HG02798 (cell line): ENCODE measurements around the gene RAB18.
A peak's percentile ranks its signal among the peaks of the same experiment; 100 is the strongest.
"Not testable (repeated sequence)": the region's sequence is repeated elsewhere in the genome, so short reads cannot be mapped to it uniquely, and the experiment has no call there.

ENCODE experiments used
- ATAC-seq: cut with Tn5 transposase; IDR thresholded peaks from one replicate; pipeline ENCODE4 v1.9.1; 2021; ENCODE audit warnings: mild to moderate bottlenecking; ENCODE audit not compliant: unreplicated experiment, poor library complexity

Gene RAB18

DNA sequence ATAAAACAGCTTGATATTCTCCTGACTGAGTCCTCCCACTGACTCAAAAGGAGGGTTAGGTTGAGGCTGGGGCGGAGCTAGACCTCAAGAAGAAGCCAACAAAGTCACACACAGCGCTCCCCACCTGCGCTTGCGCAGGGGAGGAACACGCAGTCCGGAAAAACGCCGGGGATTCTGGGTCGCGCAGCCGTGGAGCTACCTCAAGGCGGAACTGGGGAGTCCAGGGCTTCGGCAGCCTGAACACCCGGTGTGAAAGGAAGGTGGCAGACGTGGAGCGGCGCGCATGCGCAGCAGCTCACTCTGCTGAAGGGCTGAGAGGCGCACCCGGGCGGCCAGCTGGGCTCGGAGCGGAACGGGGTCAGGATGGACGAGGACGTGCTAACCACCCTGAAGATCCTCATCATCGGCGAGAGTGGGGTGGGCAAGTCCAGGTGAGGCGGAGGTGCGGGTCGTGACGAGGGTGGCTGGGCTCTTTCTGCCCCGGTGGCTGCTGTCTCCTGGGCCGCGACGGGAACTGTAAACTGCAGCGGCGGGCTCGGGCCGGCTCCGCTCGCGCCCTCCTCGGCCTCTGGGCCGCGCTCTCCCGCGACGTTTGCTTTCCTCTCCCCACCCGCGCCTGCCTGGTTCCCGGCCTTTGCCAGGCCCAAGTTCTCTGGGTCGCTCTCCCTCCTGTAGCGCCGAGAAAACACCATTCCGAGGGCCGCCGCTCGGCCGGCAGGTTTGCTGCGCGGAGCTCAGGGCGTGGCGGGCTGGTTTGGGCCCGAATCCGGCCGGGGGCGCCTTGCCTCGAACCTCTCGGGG lies at the start of gene RAB18:
Gene RAB18 (plus strand): TSS at position 298 of the 801 bp plus-strand sequence. CDS start 66 bp downstream, at position 364.
- peak; percentile 96 for ATAC-seq

DNA sequence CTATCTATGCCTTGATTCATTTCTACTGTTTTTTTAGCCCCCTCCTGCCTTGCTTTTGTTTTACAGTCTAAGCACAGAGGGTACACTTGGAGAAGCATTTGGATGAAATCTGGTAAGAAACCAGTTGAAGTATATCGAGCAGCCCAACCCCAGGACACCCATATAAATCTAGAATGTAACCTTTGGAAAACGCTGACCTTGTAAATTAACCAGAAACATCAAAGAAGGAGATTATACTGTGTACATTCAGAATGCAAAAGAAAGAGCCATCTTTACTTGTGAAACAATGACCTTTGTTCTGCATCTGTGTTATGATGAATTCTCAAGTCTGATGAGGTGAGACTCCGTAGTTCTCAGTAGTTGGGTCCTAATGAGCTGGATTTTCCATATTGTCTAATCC lies 49.3 kb upstream of the RAB18 start:
- ATAC-seq: no peak

DNA sequence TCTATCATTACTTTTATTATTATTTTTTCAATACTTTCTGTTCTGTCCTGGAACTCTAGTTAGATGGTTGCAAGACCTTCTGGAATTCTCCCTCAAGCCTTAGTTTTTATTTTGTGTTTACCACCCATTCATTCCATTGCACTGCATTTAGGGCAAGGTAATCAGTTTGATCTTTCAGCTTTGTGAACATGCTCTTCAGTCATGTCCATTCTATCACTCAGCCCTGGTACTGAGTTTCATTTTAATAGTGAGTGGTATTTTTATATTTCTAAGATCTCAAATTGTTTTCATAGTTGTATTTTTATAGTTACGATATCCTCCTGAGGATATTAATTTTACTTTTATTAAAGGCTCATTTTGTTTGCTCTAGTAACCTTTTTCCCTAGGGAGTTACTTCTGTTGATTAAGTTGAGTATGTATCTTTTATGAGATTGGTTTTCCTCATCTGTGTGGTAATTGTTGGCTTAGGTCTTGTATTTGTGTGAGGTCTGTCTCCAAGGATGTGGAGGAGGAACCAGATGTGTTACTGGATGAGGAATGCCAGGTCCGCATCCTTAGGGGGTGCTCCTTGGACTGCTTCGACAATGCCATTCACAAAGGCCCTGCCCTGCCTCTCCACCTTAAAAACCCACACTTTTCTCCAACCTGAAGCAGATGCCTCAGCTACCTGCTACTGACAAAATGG lies 46.7 kb upstream of the RAB18 start:
- ATAC-seq: no peak

DNA sequence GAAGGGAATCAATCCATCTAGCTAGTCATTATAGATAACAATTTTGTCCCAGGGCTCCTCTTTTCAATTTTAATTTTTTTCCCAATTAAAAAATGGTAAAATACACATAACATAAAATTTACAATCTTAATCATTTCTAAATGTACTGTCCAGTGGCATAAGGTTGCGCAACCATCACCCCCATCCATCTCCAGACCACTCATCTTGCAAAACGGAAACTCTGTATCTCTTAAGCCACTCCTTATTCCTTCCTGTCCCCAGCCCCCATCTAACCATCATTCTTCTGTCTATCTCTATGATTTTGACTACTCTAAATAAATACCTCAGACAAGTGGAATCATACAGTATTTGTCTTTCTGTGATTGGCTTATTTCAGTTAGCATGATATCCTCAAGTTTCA lies 46.1 kb upstream of the RAB18 start:
- ATAC-seq: no peak

DNA sequence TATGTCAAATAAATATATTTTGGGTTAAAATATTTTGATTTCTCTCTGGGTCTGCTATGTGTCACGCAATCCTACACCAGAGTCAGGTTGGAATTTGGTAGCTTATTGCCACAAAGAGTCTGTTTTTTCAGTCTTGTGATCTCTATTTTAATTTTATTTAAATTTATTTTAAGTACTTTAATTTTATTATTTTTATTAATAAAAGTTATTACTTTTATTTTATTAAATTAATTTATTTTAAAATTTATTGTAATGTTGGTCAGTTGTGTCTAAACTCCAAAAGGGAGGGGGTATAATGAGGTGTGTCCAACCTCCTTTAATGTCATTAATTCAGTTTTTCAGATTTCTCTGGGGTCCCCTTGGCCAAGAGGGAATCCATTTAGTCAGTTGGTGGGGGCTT lies 42.8 kb upstream of the RAB18 start:
- ATAC-seq: no peak

DNA sequence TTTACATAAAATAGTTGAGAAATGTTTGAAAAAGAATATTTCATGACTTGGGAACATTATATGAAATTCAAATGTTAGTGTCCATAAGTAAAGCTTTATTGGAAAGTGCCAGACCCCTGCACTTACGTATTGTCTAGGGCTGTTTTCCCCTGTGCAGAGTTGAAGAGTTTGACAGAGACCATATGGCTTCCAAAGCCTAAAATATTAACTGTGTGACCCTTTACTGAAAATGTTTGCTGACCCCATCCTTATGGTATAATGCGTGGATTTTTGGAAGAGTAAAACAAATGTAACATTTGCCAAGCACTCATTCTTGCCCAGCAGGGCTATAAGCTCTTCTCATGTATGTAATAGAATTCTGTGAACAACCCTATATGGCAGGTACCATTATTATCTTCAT lies 40.1 kb upstream of the RAB18 start:
- no peak for ATAC-seq

DNA sequence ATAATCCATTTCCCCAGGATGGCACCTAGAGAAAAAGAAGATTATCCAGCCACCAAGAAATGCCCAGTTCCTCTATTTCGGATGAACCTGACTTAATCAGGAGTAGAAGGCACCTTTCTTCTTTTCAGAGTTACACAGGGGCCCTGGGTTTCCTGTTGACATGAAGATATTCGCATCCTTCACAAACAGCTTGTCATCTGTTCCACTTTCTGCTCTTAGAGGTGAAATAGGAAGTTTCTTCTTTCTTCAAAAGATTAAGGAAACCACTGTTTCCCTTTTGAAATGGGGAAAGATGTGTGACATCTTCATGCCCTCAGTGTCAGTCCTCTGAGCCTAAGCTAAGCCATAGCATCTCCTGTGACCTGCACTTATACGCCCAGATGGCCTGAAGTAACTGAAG lies 39.1 kb upstream of the RAB18 start:
- ATAC-seq: no peak

DNA sequence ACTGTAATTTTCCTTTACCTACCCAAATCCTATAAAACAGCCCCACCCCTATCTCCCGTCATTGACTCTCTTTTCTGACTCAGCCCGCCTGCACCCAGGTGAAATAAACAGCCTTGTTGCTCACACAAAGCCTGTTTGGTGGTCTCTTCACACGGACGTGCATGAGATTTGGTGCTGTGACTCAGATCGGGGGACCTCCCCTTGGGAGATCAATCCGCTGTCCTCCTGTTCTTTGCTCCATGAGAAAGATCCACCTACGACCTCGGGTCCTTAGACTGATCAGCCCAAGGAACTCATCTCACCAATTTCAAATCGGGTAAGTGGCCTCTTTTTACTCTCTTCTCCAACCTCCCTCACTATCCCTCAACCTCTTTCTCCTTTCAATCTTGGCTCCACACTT lies 38.5 kb upstream of the RAB18 start:
- ATAC-seq: not testable (repeated sequence)

DNA sequence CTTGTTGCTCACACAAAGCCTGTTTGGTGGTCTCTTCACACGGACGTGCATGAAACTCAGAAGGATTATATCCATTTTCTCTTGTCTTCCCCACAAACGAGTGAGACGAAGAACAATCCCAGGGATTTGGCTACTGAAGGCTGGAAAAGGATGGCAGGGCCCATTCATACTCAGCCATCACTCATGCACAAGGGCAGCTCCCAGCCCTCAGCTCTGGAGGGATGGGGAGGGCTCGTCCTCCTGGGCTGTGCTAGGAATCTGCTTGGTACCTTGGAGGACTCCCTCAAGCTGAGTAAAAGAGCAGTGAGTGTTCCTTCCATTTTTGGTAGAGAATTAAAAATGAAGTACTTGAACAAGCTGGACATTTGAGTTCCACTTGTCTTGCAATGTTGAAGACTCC lies 33.2 kb upstream of the RAB18 start:
- ATAC-seq: no peak

DNA sequence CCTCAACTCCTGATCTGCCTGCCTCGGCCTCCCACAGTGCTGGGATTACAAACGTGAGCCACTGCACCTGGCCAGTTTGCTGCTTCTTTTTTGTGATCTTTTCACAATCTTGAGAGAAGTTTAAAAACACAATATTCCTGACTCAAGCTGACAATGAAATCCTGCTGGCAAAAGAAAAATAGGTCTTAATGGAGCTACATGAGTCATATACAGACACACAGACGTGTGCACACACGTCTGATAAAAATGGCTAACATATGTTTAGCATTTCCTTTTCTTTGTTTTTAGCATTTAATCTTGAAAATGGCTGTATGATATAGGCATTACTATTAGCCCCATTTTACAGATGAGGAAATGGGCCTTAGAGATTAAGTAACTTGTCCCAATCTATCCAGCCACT lies 29.4 kb upstream of the RAB18 start:
- ATAC-seq: no peak

DNA sequence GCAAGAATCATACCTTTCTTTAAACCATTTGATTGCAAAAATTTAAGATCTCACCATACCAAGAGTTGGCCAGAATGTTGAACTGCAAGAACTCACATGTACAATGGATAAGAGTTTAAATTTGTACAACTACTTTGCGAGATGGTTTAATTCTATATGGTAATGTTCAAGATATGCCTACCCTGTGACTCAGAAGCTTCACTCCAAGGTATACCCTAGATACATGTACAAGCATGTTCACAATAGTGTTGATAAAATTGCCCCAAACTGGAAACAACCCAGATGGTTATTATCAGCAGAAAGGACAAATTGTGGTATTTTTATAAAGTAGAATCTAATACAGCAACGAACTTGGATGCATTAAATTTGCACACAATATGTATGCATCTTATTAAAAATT lies 25.1 kb upstream of the RAB18 start:
- no peak for ATAC-seq

DNA sequence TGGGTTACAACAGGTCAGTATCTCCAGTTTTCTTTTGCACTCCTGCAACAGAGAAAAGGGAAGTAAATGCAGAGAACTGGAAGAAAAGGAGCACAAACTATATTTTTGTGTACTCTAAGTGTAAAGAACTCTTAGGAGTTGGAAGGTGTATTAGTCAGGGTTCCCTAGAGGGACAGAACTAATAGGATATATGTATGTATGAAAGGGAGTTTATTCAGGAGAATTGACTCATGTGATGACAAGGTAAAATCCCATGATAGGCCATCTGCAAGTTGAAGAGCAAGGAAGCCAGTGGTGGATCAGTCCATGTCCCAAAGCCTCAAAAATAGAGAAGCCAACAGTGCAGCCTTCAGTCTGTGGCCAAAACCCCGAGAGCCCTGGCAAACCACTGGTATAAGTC lies 22.6 kb upstream of the RAB18 start:
- no peak for ATAC-seq

DNA sequence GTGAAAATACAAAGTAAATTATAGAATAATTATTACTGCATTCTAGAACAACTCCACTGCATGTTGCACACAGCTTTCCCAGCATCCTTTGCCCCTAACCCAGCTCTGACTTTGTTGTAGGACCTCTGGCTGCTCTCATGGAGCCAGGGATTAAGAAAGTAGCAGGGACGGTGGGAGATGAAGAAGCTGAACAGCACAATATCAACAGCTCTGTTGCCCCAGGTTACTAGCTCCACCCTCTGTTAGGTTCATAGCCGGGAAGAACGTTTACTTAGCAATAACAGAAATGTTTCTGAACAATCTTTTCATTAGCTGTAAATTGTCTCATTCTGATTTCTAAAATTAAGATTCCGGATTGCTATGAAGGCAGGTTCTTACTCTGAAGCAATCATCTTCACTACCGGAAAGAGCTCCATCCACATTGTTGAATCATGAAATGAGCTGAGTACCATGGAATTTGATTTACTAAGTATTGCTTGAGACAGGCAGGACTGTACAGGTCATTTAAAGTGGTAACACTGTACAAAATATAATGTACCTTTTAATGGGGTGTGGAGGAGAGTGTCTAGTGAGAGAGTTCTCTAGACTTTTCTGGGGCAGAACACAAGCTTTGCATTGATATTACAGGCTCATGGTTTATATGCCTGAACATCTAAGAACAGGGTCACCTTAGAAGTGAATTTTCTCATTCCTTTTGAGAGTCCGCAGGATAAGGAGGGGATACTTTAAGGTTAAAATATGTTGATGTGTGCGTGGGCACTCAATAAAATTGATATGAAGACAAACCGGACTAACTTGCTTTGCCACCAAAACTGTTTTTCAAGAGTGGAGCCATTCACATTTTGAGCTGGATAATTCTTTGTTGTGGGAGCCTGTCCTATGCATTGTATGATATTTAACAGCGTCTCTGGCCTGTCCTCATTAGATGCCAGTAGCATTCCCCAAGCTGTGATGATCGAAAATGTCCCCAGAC lies 20.8 kb upstream of the RAB18 start:
- ATAC-seq: no peak

DNA sequence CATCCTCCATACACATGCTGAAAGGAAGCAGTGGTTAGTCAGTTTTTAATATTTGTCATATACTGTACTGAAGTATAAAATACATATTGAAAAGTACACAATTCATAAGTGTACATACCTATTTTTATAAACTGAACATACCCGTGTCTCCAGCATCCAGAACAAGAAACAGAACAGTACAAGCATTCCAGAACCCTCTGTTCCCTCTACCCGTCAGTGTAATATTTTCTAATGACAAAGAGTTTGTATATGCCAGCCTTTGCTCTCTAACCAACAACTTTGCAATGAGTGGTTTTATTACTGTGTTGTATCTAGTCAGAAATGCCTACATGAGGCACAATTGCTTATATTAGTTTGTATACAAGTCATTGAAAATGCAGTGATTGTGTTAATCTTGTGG lies 18.7 kb upstream of the RAB18 start:
- ATAC-seq: no peak

DNA sequence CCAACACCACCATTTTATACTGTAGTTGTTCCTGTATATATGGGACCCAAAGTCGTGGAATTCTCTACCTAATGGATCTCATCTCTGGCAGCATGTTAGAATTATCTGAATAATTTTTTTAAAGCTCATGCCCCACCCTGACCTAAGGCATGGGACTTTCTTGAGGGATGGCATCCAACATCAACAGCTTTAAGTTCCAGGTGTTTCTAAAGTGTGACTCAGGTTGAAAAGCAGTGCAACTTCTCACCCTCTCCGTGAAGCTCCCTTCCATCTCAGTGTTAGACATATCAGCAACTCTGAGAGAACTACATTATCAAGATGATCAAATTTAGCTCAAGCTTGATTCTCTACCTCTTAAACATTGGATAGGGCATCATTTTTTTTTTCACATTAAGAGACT lies 18.1 kb upstream of the RAB18 start:
- no peak for ATAC-seq

DNA sequence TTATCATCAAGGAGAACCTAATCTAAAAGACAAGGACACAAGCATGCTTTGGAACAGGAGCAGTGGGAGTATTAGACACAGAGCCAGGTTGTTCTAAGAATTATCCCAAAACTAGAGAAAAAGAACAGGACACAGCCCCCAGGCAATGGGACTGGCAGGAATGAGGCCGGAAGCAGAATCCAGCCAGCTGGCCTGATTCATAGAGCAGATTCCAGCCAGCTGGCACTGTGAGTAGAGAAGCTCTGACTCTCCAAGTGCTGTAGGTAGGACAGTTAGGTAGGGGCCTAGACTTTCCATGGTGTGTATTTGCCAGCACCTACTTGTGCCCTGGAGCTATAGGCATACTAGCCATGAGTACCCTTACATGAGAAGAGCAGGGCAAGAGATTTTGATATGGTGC lies 13.3 kb upstream of the RAB18 start:
- no peak for ATAC-seq

DNA sequence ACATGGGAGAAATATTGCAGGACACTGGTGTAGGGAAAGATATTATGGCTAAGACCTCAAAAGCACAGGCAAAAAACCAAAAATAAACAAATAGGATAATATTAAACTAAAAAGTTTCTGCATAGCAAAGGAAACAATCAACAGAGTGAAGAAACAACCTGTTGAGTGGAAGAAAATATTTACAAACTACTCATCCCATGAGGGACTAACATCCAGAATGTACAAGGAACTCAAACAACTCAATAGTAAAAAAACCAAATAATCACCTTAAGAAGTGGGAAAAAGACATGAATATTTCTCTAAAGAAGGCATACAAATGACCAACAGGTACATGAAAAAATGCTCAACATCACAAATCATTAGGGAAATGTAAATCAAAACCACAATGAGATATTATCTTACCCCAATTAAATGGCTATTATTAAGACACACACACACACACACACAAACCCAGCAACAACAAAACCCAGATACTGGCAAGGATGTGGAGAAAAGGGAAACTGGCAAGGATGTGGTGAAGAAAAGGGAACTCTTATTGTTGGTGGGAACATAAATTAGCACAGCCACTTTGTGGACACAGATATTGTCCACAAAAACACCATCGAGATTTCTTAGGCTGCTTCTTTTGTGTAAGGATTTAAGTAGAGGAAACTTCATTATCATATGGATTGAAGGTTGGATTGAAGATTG lies 9.8 kb upstream of the RAB18 start:
- no peak for ATAC-seq

DNA sequence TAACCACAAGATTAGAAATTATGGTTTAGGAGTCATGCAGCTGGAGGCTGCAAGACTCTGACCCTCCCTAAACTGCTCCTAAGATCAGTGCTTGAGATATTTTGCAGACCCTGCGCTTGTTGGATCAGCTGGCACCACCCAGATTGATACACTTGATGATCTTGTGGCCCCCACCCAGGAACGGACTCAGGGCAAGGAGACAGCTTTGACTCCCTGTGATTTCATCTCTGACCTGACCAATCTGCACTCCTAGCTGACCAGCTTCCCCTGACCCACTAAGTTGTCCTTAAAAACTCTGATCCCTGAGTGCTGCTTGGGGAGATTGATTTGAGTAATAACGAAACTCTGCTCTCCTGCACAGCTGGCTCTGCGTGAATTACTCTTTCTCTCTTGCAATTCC lies 8.0 kb upstream of the RAB18 start:
- ATAC-seq: no peak

DNA sequence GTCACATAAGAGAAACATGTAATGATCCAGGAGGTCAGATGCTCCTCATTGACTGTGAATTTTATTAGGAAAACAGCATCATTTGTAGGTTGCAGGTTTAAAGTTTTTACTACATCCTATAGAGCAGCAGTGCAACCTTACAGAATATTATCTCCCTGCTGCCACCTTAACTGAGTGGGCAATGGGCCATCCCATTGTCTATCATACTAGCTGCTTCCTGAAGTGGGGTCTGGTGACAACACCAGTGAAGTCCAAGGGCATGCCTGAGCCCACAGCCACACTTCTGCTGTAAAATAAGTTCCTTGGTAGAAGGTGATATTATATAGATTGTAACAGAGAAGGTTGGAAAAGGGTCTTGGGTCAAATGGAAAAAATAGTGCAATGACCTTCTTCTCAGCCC lies 4.0 kb upstream of the RAB18 start:
- ATAC-seq: no peak

DNA sequence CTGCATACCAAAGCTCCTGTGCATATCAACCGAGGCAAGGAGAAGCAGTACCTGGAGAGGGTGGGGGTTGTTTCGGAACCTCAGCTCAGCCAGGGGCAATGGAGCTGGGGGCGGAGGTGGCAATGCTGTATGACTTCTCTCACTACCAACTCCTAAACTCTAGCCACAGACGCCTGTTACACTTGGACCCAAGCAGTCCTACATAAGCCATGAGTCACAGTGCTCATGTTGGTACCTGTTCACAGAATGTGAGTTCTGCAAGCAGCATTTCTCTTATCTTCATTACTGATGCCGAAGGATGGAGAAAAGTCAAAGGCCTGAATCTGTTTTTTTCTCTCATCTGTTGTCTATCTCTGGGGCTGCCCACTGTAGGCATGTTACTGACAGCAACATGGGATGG lies 3.2 kb upstream of the RAB18 start:
- no peak for ATAC-seq
